ENCODE measurements around the gene GALK1.

DNA sequence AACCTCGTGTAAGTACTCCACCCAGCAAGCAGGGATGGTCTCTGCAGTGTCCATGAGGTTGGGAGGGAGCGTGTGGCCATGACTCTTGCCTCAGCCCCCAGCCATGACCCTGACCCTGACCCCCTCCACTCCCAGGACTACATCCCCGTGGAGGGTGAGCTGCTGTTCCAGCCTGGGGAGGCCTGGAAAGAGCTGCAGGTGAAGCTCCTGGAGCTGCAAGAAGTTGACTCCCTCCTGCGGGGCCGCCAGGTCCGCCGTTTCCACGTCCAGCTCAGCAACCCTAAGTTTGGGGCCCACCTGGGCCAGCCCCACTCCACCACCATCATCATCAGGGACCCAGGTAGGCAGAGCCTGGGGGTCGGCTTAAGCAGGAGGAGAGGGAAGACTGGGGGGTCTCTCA is 16.3 kb downstream of the GALK1 start:
- TF ChIP-seq EZH2phosphoT487 (IDR thresholded peaks at IDR 0.05; ENCODE audit: insufficient read depth, low read depth) (no peak), EZH2 (IDR thresholded peaks at IDR 0.05; ENCODE audit: insufficient read depth, poor library complexity, severe bottlenecking) (no peak)

Data from GM23248 (cell line).